A549 (cell line): ENCODE results near the gene CC2D1A. TPM values are rescaled to one million over a fixed set of nuclear protein-coding genes. Genes with fewer than 3 reads are reported as not detected.

Experiments used
- ATAC-seq, 2 experiments: fragments of 200-7000 bp in 1 of 2; fragments of >200 bp in 1 of 2; cut with Nextera tagmentation in 1 of 2; cut with Tn5 transposase in 1 of 2; 3 replicates each; pipeline versions ENCODE4 v1.8.0 to v1.9.1; 2018 to 2020; ENCODE audit warnings: mild to moderate bottlenecking in 1 of 2, moderate library complexity in 1 of 2
- CTCF ChIA-PET: fragments of 300-600 bp; sonication (Branson Sonifier 250); formaldehyde crosslinking; extraction: SDS; loops from one replicate; lab custom pipeline; 2021; ENCODE audit warnings: antibody characterized with exemption, inconsistent platforms; lab: Yijun Ruan, JAX
- POLR2A ChIA-PET: fragments of 350-600 bp; formaldehyde crosslinking; extraction: SDS; loops from one replicate; lab custom pipeline; 2021; ENCODE audit warnings: antibody characterized with exemption, inconsistent platforms; lab: Yijun Ruan, JAX
- DNase-seq, 2 experiments: peaks; one replicate each; pipeline versions ENCODE4 v3.0.0 to v3.0.0-alpha.2; 2011 to 2016; ENCODE audit warnings: low read depth in 1 of 2, low spot score in 1 of 2
- FAIRE-seq: peaks from 2 replicates; lab custom pipeline; 2011; peaks lifted over from hg19 to GRCh38; lab: Jason Lieb, UNC
- H3K27ac ChIP-seq, 2 experiments: fragments of >200 bp; sonication (Bioruptor Twin); formaldehyde crosslinking; 3 replicates each; pipeline ENCODE4 v1.5.1; 2016 to 2017
- H3K4me1 ChIP-seq: fragments of >200 bp; sonication (Bioruptor Twin); formaldehyde crosslinking; 3 replicates; pipeline ENCODE4 v1.6.1; 2016
- H3K4me2 ChIP-seq: fragments of >200 bp; sonication (Bioruptor Twin); formaldehyde crosslinking; 3 replicates; pipeline ENCODE4 v1.6.1; 2016
- H3K4me3 ChIP-seq: fragments of >200 bp; sonication (Bioruptor Twin); formaldehyde crosslinking; 3 replicates; pipeline ENCODE4 v1.5.1; 2016
- H3K9me3 ChIP-seq: fragments of >200 bp; sonication (Bioruptor Twin); formaldehyde crosslinking; 3 replicates; pipeline ENCODE4 v1.6.1; 2016
- CBX8 ChIP-seq: fragments of 200-600 bp; sonication (generic); IDR thresholded peaks from 2 replicates; pipeline ENCODE4 v1.6.1; 2016
- CEBPB ChIP-seq, 2 experiments: fragments of >200 bp in 1 of 2; sonication (Bioruptor Twin) in 1 of 2; formaldehyde crosslinking in 1 of 2; IDR thresholded peaks; 2 replicates each; pipeline ENCODE4 v1.6.1; 2012 to 2016
- EHF ChIP-seq: fragments of 250-450 bp; sonication (Bioruptor Pico); IDR thresholded peaks from 2 replicates; pipeline ENCODE4 v1.5.0; 2020; ENCODE audit warnings: mild to moderate bottlenecking
- EHMT2 ChIP-seq: fragments of 200-600 bp; sonication (generic); IDR thresholded peaks from 2 replicates; pipeline ENCODE4 v1.6.1; 2016; ENCODE audit warnings: antibody characterized with exemption, low read depth, mild to moderate bottlenecking, moderate library complexity
- EP300 ChIP-seq, 2 experiments: fragments of >200 bp; sonication (Bioruptor Twin); formaldehyde crosslinking; IDR thresholded peaks; 2 replicates in 1 of 2; 3 replicates in 1 of 2; pipeline ENCODE4 v1.6.1; 2016 to 2017
- FOSB ChIP-seq: fragments of 250-450 bp; sonication (Bioruptor Pico); IDR thresholded peaks from 2 replicates; pipeline ENCODE4 v1.5.0; 2020; ENCODE audit warnings: mild to moderate bottlenecking, moderate library complexity
- FOSL2 ChIP-seq, 2 experiments: fragments of 450-650 bp in 1 of 2; fragments of >200 bp in 1 of 2; sonication (Bioruptor Twin) in 1 of 2; formaldehyde crosslinking; IDR thresholded peaks; 2 replicates each; pipeline versions ENCODE4 v1.5.0 to v1.6.1; 2016 to 2020; ENCODE audit warnings: mild to moderate bottlenecking in 1 of 2, moderate library complexity in 1 of 2
- FOXS1 ChIP-seq: fragments of 250-450 bp; sonication (Bioruptor Pico); IDR thresholded peaks from 2 replicates; pipeline ENCODE4 v1.5.0; 2020; ENCODE audit warnings: mild to moderate bottlenecking, moderate library complexity
- KDM5A ChIP-seq: fragments of 200-600 bp; sonication (generic); IDR thresholded peaks from 2 replicates; pipeline ENCODE4 v1.6.1; 2016; ENCODE audit warnings: antibody characterized with exemption, mild to moderate bottlenecking
- MYC ChIP-seq: IDR thresholded peaks from 2 replicates; pipeline ENCODE4 v1.6.1; 2012; ENCODE audit warnings: mild to moderate bottlenecking, inconsistent platforms, low read length, improper control_type of control experiment, borderline replicate concordance
- PHF8 ChIP-seq: fragments of 200-600 bp; sonication (generic); IDR thresholded peaks from 2 replicates; pipeline ENCODE4 v1.6.1; 2016; ENCODE audit warnings: low read depth, mild to moderate bottlenecking, antibody characterized with exemption, moderate library complexity, borderline replicate concordance
- POLR2AphosphoS2 ChIP-seq: conservative IDR thresholded peaks from 2 replicates; pipeline ENCODE4 v1.6.1; 2012; ENCODE audit warnings: low read length, improper control_type of control experiment, inconsistent platforms
- RAD21 ChIP-seq, 2 experiments: fragments of >200 bp in 1 of 2; sonication (Bioruptor Twin) in 1 of 2; formaldehyde crosslinking in 1 of 2; IDR thresholded peaks in 1 of 2; conservative IDR thresholded peaks in 1 of 2; 2 replicates in 1 of 2; 3 replicates in 1 of 2; pipeline ENCODE4 v1.6.1; 2012 to 2018; ENCODE audit warnings: inconsistent platforms in 1 of 2
- RFX5 ChIP-seq: fragments of 450-650 bp; IDR thresholded peaks from 2 replicates; pipeline ENCODE4 v1.7.1; 2014; ENCODE audit warnings: antibody characterized with exemption, mild to moderate bottlenecking, moderate library complexity
- SMC3 ChIP-seq: fragments of >200 bp; sonication (Bioruptor Twin); formaldehyde crosslinking; IDR thresholded peaks from 3 replicates; pipeline ENCODE4 v1.6.1; 2018; ENCODE audit warnings: inconsistent platforms
- SREBF2 ChIP-seq: fragments of 450-650 bp; IDR thresholded peaks from 2 replicates; pipeline ENCODE4 v1.6.1; 2014; ENCODE audit warnings: mild to moderate bottlenecking, moderate library complexity
- TP53 ChIP-seq: fragments of 250-450 bp; sonication (Bioruptor Pico); IDR thresholded peaks from 2 replicates; pipeline ENCODE4 v1.5.0; 2021; ENCODE audit warnings: mild to moderate bottlenecking, moderate library complexity
- ZFP36 ChIP-seq: fragments of 450-650 bp; IDR thresholded peaks from 2 replicates; pipeline ENCODE4 v1.6.1; 2014; ENCODE audit warnings: borderline replicate concordance; ENCODE audit not compliant: partially characterized antibody
- whole genome bisulfite sequencing: methylation state at CpG from one replicate; pipeline ENCODE4 v1.1.6; 2017; ENCODE audit errors: missing lambda C conversion rate; 5-methylcytosine and 5-hydroxymethylcytosine counted together
- polyA plus RNA-seq, 4 experiments: library from polyadenylated mRNA; depleted of rRNA in 3 of 4; stranded (reverse); fragments of >200 nt; fragmentation: RNase III in 1 of 4; extraction: RNeasy Plus Mini Kit Qiagen cat#74134 plus additional on column Dnase treatment in 1 of 4; gene quantifications; 2 replicates in 3 of 4; 3 replicates in 1 of 4; pipeline ENCODE4 v1.2.3, GENCODE V29; 2011 to 2017
- TF ChIP-seq, protein P1 (sequence below): IDR thresholded peaks from 2 replicates; pipeline ENCODE4 v1.6.1; 2012; ENCODE audit warnings: low read depth, borderline replicate concordance
- TF ChIP-seq, protein P2 (sequence below): IDR thresholded peaks from 2 replicates; pipeline ENCODE4 v1.6.1; 2012
- TF ChIP-seq, protein P3 (sequence below): IDR thresholded peaks from 2 replicates; pipeline ENCODE4 v1.6.1; 2012
- TF ChIP-seq, protein P4 (sequence below): fragments of 450-650 bp; IDR thresholded peaks from 2 replicates; pipeline ENCODE4 v1.6.1; 2014; ENCODE audit warnings: antibody characterized with exemption
- TF ChIP-seq, protein P5 (sequence below): fragments of >200 bp; sonication (Bioruptor Twin); formaldehyde crosslinking; IDR thresholded peaks from 3 replicates; pipeline ENCODE4 v1.5.1; 2016

CC2D1A gene
- polyA plus RNA-seq, 2 of the 4 experiments (the other 2 are of a cell fraction), result 4.8 to 13.9 TPM

DNA sequence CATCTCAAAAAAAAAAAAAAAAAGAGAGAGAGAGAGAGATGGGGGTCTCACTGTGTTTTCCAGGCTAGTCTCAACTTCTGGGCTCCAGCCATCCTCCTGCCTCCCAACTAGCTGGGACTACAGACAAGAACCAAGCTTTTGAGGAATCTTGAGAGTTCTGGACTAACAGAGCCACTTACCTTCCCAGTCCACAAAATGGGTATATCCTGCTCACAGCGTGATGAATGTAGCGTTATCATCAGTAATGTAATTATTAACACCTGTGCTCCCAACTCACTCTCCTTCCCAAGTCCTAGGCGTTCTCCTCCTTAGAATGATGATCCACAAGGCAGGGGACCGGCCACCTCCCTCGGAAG is 33.7 kb upstream of the CC2D1A start:
- H3K4me1 ChIP-seq, result peaks cover 16% of the 10 kb centered on the region; the same call in 2 of the 3 replicates
- TF ChIP-seq TP53 (CRISPR knock-in tag) (no peak), FOSL2 (IDR thresholded peaks at IDR 0.05) (no peak), FOSL2 (CRISPR knock-in tag; IDR thresholded peaks at IDR 0.05) (no peak), EHF (CRISPR knock-in tag) (no peak), RFX5 (no peak), POLR2AphosphoS2 (no peak), EP300 (IDR thresholded peaks at IDR 0.05) (no peak)
- TF ChIP-seq, protein P1, sequence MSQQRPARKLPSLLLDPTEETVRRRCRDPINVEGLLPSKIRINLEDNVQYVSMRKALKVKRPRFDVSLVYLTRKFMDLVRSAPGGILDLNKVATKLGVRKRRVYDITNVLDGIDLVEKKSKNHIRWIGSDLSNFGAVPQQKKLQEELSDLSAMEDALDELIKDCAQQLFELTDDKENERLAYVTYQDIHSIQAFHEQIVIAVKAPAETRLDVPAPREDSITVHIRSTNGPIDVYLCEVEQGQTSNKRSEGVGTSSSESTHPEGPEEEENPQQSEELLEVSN, result no peak
- DNase-seq (no peak), ATAC-seq (peak in 1 of 2 experiments; percentile 14; a peak in 2 of 6 replicates), FAIRE-seq (no peak)
- peak overlapping the region; percentile 87 to 99 for H3K27ac ChIP-seq
- peak overlapping the region; percentile 69 for H3K4me3 ChIP-seq
- WGBS, result 18% methylated on average over 5 of the region's 5 CpGs
- H3K9me3 ChIP-seq, result no peaks in the 10 kb centered on the region
- peak overlapping the region; percentile 80 for H3K4me2 ChIP-seq
- ChIA-PET CTCF (interaction anchor here (0.7 to 3.5 kb wide), 8 partner anchors 8 to 264 kb away, joined by 3 to 22 read pairs (median 5); partner anchors contain the start of genes ASF1B and MISP3), POLR2A (no interaction called here)

DNA sequence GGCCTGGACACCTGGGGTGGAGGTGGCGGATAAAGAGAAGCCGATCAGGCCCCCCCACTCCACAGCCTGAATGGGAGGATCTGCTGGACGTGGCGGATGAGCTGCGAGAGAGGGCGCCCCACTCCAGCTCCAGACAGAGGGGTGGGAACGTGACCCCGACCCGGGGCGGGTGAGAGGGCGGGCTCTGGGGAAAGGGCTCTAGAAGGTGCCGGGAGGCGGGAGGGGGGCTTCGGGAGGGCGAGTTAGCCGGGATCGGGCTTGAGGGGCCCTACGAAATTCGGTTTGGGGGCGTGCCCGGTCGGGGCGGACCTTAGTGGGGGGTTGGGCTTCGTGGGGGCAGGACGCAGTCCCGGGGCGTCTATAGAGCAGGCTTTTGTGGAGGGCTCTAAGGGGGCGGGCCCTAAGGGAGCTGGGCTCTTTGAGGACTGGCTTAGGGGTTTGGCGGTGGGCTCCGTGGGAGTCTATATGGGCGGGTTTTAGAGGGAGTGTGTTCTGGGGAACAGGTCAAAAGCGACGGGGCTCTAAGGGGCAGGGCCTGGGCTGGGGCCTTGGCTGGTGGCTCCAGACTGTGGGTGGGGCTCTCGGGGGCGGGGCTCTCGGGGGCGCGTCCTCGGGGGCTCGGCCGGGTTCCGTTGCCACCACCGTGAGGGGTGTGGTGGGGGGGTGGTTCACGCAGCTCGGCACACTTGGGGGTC is 33.2 kb upstream of the CC2D1A start:
- H3K4me2 ChIP-seq, result peak overlapping the region; percentile 80
- whole genome bisulfite sequencing, result 0% methylated on average over 4 of the region's 45 CpGs

DNA sequence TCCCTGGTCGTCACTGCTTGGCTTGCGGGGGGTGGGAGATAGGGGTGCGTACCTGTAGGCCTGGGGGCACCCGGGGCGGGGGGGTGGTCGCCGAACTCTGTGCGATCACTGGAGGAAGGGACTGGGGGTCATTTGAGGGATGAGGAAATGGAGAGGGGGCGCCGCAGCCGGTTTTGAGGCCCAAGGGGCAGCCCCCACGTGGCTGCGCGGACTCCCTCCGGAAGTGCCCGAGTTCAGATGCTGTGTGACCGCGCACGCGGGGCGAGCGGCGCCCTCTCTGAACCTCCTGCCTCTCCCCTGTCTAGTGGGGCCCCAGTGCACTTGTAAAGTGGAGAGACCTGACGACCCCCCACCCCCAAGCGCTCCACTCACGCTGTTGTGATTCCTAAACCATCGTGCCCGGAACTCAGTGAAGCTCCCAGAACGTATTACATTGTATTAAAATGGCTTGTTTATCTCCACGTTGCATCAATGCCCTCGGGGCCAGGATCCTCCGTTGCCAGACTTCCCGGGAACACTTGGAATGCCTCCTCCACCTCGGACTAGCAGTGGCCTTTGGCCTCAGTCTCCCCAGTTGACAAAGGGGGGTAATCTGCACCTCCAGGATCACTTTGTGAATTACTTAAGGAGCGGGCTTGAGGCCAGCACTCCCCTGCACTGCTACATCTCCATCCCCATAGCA is 32.0 kb upstream of the CC2D1A start:
- peaks cover 16% of the 10 kb centered on the region; the same call in 2 of the 3 replicates for H3K4me1 ChIP-seq
- no peak overlapping the region; a peak in 1 of 6 replicates for H3K27ac ChIP-seq
- no peak overlapping the region for H3K4me3 ChIP-seq
- 66% methylated on average over 20 of the region's 35 CpGs for WGBS
- no peak for TF ChIP-seq SREBF2
- TF ChIP-seq, protein P2, sequence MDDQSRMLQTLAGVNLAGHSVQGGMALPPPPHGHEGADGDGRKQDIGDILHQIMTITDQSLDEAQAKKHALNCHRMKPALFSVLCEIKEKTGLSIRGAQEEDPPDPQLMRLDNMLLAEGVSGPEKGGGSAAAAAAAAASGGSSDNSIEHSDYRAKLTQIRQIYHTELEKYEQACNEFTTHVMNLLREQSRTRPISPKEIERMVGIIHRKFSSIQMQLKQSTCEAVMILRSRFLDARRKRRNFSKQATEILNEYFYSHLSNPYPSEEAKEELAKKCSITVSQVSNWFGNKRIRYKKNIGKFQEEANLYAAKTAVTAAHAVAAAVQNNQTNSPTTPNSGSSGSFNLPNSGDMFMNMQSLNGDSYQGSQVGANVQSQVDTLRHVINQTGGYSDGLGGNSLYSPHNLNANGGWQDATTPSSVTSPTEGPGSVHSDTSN, result no peak
- TF ChIP-seq EHF (CRISPR knock-in tag), result no peak
- TF ChIP-seq MYC, result no peak
- TF ChIP-seq FOSB, result no peak
- TF ChIP-seq, protein P3, sequence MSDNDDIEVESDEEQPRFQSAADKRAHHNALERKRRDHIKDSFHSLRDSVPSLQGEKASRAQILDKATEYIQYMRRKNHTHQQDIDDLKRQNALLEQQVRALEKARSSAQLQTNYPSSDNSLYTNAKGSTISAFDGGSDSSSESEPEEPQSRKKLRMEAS, result no peak
- TF ChIP-seq CBX8, result no peak
- no peak for TF ChIP-seq PHF8
- TF ChIP-seq FOXS1 (CRISPR knock-in tag), result no peak
- TF ChIP-seq KDM5A, result no peak
- TF ChIP-seq ZFP36, result no peak
- TF ChIP-seq, protein P4, sequence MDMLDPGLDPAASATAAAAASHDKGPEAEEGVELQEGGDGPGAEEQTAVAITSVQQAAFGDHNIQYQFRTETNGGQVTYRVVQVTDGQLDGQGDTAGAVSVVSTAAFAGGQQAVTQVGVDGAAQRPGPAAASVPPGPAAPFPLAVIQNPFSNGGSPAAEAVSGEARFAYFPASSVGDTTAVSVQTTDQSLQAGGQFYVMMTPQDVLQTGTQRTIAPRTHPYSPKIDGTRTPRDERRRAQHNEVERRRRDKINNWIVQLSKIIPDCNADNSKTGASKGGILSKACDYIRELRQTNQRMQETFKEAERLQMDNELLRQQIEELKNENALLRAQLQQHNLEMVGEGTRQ, result no peak
- ChIA-PET CTCF (interaction anchor here (1.7 kb wide), 1 partner anchor 262 kb away, joined by 3 read pairs; the partner anchor contains the start of gene ASF1B), POLR2A (interaction anchor here (0.6 kb wide), 1 partner anchor 37 kb away, joined by 6 read pairs; no protein-coding TSS in a partner anchor)
- DNase-seq (no peak), FAIRE-seq (no peak), ATAC-seq (no peak)
- H3K9me3 ChIP-seq, result no peaks in the 10 kb centered on the region
- H3K4me2 ChIP-seq, result no peak overlapping the region; the same call in 2 of the 3 replicates

More for the DNA sequence above, 33.2 kb upstream of the CC2D1A start:
- POLR2A ChIA-PET, result interaction anchor here (0.6 kb wide), 1 partner anchor 455 kb away, joined by 3 read pairs; no protein-coding TSS in a partner anchor
- TF ChIP-seq, protein P5, sequence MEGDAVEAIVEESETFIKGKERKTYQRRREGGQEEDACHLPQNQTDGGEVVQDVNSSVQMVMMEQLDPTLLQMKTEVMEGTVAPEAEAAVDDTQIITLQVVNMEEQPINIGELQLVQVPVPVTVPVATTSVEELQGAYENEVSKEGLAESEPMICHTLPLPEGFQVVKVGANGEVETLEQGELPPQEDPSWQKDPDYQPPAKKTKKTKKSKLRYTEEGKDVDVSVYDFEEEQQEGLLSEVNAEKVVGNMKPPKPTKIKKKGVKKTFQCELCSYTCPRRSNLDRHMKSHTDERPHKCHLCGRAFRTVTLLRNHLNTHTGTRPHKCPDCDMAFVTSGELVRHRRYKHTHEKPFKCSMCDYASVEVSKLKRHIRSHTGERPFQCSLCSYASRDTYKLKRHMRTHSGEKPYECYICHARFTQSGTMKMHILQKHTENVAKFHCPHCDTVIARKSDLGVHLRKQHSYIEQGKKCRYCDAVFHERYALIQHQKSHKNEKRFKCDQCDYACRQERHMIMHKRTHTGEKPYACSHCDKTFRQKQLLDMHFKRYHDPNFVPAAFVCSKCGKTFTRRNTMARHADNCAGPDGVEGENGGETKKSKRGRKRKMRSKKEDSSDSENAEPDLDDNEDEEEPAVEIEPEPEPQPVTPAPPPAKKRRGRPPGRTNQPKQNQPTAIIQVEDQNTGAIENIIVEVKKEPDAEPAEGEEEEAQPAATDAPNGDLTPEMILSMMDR, result peak; percentile 37; the same call in 2 of the 3 replicates
- no peak for TF ChIP-seq CEBPB (IDR thresholded peaks at IDR 0.05)
- TF ChIP-seq RAD21 (conservative IDR thresholded peaks at IDR 0.05 in 1 of 2, IDR thresholded peaks at IDR 0.05 in 1 of 2), result peak; percentile 24 to 42; a peak in 4 of 5 replicates
- peak; percentile 8; the same call in 1 of the 3 replicates for TF ChIP-seq SMC3
- no peak for TF ChIP-seq EHMT2
- Histone ChIP-seq H3K9me3 (no peaks in the 10 kb centered on the region), H3K4me3 (peak overlapping the region; percentile 69), H3K4me1 (peaks cover 16% of the 10 kb centered on the region; the same call in 2 of the 3 replicates), H3K27ac (peak overlapping the region; percentile 87 to 99)
- DNase-seq (peak; percentile 47 to 71), FAIRE-seq (no peak), ATAC-seq (peak; percentile 87 to 90)
- CTCF ChIA-PET, result interaction anchor here (0.6 to 3.5 kb wide), 8 partner anchors 10 to 475 kb away, joined by 3 to 22 read pairs (median 3); partner anchors contain the start of genes ASF1B and MISP3
